DND-41 (cell line): ENCODE results near the gene PAGR1.

ENCODE experiments used
- ATAC-seq: fragments of 200-7000 bp; cut with Tn5 transposase; 3 replicates; pipeline ENCODE4 v1.9.1; 2021; ENCODE audit warnings: low read depth; ENCODE audit not compliant: insufficient read depth
- DNase-seq: peaks from one replicate; pipeline ENCODE4 v3.0.0-alpha.2; 2020
- H2AFZ ChIP-seq: 2 replicates; pipeline ENCODE4 v1.6.0; 2012; ENCODE audit warnings: low read depth, low read length
- H3K27ac ChIP-seq: 2 replicates; pipeline ENCODE4 v1.5.1; 2012; ENCODE audit warnings: low read length, inconsistent platforms
- H3K27me3 ChIP-seq: fragments of 200-600 bp; sonication (generic); 2 replicates; pipeline ENCODE4 v1.6.0; 2012; ENCODE audit warnings: low read length, mild to moderate bottlenecking, inconsistent platforms; ENCODE audit not compliant: insufficient read depth, poor library complexity
- H3K36me3 ChIP-seq: 2 replicates; pipeline ENCODE4 v1.5.1; 2012; ENCODE audit warnings: low read length, inconsistent platforms; ENCODE audit not compliant: insufficient read depth
- H3K4me1 ChIP-seq: 2 replicates; pipeline ENCODE4 v1.5.1; 2012; ENCODE audit warnings: mild to moderate bottlenecking, low read length; ENCODE audit not compliant: insufficient read depth
- H3K4me2 ChIP-seq: 2 replicates; pipeline ENCODE4 v1.6.0; 2012; ENCODE audit warnings: mild to moderate bottlenecking, moderate library complexity, low read length, inconsistent platforms; ENCODE audit not compliant: insufficient read depth
- H3K4me3 ChIP-seq, 2 experiments: fragments of 200-600 bp in 1 of 2; shearing (Covaris generic) in 1 of 2; 2 replicates each; pipeline ENCODE4 v1.5.1; 2012 to 2016; ENCODE audit warnings: inconsistent platforms in 2 of 2, low read length in 2 of 2, mild to moderate bottlenecking in 2 of 2, low read depth in 1 of 2, moderate library complexity in 1 of 2
- H3K79me2 ChIP-seq: 2 replicates; pipeline ENCODE4 v1.6.0; 2012; ENCODE audit warnings: low read length, inconsistent platforms; ENCODE audit not compliant: insufficient read depth
- H3K9ac ChIP-seq: 2 replicates; pipeline ENCODE4 v1.6.0; 2012; ENCODE audit warnings: low read depth, mild to moderate bottlenecking, inconsistent platforms, low read length, moderate library complexity
- H3K9me3 ChIP-seq: 2 replicates; pipeline ENCODE4 v1.5.1; 2012; ENCODE audit warnings: low read length, moderate library complexity, mild to moderate bottlenecking, inconsistent platforms; ENCODE audit not compliant: insufficient read depth, severe bottlenecking
- H4K20me1 ChIP-seq: 2 replicates; pipeline ENCODE4 v1.6.0; 2012; ENCODE audit warnings: low read length; ENCODE audit not compliant: insufficient read depth
- EZH2 ChIP-seq: IDR thresholded peaks from 3 replicates; pipeline ENCODE4 v1.6.1; 2012; ENCODE audit warnings: borderline replicate concordance, low read depth, mild to moderate bottlenecking, moderate library complexity, low read length, inconsistent platforms; ENCODE audit not compliant: severe bottlenecking
- TF ChIP-seq, protein P1 (sequence below): IDR thresholded peaks from 2 replicates; pipeline ENCODE4 v1.5.1; 2012; ENCODE audit warnings: borderline replicate concordance, low read length, moderate library complexity, mild to moderate bottlenecking; ENCODE audit not compliant: poor library complexity, severe bottlenecking; ENCODE audit errors: extremely low read depth

PAGR1 gene

DNA sequence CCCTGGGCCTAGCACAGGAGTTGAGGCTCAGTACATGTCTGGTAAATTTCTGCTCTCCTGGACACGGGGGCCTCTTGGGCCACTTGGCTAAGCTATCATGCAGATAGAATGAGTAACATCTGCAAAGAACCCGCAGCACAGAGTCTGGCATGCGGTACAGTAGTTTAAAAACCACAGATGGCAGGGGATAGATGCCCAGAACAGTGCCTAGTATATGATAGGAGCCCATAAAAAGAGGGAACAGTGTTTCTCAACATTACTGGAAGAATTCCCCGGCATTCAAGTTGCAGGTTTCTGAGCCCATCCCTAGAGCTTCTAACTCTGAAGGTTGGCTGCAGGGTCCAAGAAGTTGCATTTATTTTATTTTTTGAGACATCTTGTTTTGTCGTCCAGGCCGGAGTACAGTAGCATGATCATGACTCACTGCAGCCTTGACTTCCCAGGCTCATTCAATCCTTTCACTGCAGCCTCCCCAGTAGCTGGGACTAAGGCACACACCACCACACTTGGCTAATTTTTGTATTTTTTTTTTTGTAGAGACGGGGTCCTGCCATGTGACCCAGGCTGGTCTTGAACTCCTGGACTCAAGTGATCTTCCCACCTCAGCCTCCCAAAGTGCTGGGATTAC lies 41.3 kb downstream of the PAGR1 start:
- H2AFZ ChIP-seq, result no peak overlapping the region
- no peaks in the 10 kb centered on the region for H3K27me3 ChIP-seq
- H3K79me2 ChIP-seq, result peaks cover 16% of the 10 kb centered on the region
- ATAC-seq, result no peak
- no peak overlapping the region for H3K4me3 ChIP-seq
- H3K27ac ChIP-seq, result no peak overlapping the region
- H3K36me3 ChIP-seq, result peaks cover 28% of the 10 kb centered on the region
- no peak for TF ChIP-seq EZH2
- TF ChIP-seq, protein P1, sequence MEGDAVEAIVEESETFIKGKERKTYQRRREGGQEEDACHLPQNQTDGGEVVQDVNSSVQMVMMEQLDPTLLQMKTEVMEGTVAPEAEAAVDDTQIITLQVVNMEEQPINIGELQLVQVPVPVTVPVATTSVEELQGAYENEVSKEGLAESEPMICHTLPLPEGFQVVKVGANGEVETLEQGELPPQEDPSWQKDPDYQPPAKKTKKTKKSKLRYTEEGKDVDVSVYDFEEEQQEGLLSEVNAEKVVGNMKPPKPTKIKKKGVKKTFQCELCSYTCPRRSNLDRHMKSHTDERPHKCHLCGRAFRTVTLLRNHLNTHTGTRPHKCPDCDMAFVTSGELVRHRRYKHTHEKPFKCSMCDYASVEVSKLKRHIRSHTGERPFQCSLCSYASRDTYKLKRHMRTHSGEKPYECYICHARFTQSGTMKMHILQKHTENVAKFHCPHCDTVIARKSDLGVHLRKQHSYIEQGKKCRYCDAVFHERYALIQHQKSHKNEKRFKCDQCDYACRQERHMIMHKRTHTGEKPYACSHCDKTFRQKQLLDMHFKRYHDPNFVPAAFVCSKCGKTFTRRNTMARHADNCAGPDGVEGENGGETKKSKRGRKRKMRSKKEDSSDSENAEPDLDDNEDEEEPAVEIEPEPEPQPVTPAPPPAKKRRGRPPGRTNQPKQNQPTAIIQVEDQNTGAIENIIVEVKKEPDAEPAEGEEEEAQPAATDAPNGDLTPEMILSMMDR, result no peak
- H3K9me3 ChIP-seq, result no peaks in the 10 kb centered on the region
- H3K4me1 ChIP-seq, result peaks cover 17% of the 10 kb centered on the region
- H3K9ac ChIP-seq, result no peak overlapping the region
- DNase-seq, result no peak
- H3K4me2 ChIP-seq, result no peak overlapping the region
- no peaks in the 10 kb centered on the region for H4K20me1 ChIP-seq

DNA sequence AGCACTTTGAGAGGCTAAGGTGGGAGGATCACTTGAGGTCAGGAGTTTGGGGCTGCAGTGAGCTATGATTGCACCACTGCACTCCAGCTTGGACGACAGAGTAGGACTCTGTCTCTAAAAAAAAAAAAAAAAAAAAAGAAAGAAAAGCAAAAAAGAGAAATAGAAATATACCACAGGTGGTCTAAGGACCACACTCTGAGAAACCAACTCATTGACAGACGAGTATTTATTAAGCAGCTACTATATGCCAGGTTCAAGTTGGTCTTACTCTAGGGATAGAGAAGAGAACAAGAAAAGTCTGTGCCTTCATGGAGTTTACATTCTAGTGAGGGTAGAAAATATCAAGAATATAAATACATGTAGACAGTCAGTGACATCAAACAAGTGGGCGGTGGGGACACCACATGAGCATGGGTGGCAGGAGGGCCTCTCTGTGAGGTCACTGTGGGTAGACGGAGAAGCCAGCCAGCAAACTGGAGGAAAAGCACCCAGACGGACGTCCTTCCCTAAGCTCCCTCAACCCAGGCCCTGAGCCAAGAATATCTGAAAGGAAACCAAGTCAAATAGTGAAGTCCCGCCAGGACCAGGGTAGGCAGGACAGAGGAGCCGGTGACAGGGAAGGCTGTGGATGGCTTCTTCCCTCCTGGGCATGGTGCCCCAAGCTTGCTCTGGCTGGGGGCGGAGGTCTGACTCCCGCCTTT lies 42.3 kb downstream of the PAGR1 start:
- no peaks in the 10 kb centered on the region for H4K20me1 ChIP-seq
- DNase-seq (no peak), ATAC-seq (no peak)
- H2AFZ ChIP-seq, result no peak overlapping the region
- H3K27me3 ChIP-seq, result no peaks in the 10 kb centered on the region
- no peak overlapping the region for H3K4me3 ChIP-seq
- H3K4me1 ChIP-seq, result peaks cover 19% of the 10 kb centered on the region
- H3K4me2 ChIP-seq, result no peak overlapping the region
- H3K27ac ChIP-seq, result no peak overlapping the region
- peaks cover 24% of the 10 kb centered on the region for H3K79me2 ChIP-seq
- peaks cover 28% of the 10 kb centered on the region for H3K36me3 ChIP-seq
- TF ChIP-seq EZH2, result no peak
- TF ChIP-seq, protein P1, result no peak
- H3K9ac ChIP-seq, result no peak overlapping the region
- H3K9me3 ChIP-seq, result no peaks in the 10 kb centered on the region

DNA sequence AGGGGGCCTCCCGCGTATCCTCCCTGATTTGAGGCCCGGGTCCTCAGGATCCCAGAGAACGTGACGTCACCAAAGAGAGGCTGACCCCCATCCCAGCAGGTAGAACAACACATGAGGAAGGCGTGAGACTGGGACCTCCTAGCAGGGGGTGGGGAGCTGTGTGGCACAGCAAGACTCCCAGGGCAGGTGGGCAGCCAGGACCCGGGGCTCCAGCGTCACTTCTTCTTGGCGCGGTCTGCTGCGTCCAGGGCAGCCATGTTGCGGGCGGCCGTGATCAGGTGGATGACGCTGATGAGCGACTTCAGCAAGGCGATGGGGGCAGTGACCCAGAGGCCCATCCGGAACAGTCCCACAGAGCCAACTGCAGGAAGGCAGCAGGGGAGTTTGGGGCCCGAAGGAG lies 43.0 kb downstream of the PAGR1 start:
- Histone ChIP-seq H4K20me1 (no peaks in the 10 kb centered on the region), H3K27me3 (no peaks in the 10 kb centered on the region), H3K4me2 (no peak overlapping the region), H2AFZ (no peak overlapping the region), H3K4me3 (no peak overlapping the region), H3K9ac (no peak overlapping the region), H3K27ac (no peak overlapping the region), H3K4me1 (peaks cover 25% of the 10 kb centered on the region), H3K36me3 (peaks cover 28% of the 10 kb centered on the region), H3K9me3 (no peaks in the 10 kb centered on the region), H3K79me2 (peaks cover 24% of the 10 kb centered on the region)
- ATAC-seq (no peak), DNase-seq (no peak)
- TF ChIP-seq EZH2, result no peak
- TF ChIP-seq, protein P1, result no peak
